IPS-11a (cell line): ENCODE results near the gene INTS6.
A peak's percentile ranks its signal among the peaks of the same experiment; 100 is the strongest.

Experiments
- H3K4me3 ChIP-seq: one replicate; pipeline ENCODE4 v1.5.1; 2013; ENCODE audit warnings: low read depth, low read length, control low read depth

The INTS6 gene

GRCh38 chr13:51457086-51457815, 4.4 kb upstream of the INTS6 start:
- H3K4me3 ChIP-seq, result no peak overlapping the region

DNA sequence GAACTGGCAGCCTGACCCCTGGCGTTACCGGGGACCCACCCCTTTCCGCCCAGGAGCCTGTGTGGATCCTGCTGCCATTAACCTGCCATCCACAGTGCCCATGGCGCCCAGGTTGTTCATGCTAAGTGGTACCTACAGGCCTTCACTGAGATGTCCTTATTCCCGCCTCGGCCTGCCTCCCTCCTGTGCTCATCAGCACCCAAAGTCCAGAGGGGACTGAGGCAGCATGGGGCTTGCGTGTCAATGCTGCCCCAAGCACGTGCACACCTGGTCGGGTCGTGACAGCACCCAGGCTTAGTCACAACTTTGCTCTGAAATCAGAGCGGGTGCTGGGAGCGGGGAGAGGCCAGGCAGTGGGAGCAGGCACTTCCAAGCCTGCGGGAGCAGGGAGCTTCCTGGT, 3.7 kb upstream of the INTS6 start:
- H3K4me3 ChIP-seq, result no peak overlapping the region

DNA sequence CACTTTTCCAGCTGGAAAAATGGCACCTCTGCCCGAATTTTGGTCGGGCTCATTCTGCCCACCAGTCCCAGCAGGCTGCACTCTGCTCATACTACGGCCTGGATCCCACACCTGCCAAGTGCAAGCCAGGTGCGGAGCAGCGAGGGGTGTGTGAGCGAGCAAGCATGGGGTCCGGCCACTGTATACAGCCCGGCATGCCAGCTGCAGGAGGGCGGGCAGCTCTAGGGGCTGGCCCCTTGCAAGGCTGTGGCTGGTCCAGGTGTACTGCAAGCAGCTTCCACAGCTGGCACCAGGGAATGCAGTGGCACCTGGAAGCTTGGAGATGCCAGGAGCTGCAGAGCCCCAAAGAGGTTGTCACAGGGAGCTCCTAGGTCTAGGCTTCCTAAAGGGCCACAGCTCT, 2.7 kb upstream of the INTS6 start:
- H3K4me3 ChIP-seq, result no peak overlapping the region

- peak overlapping the region; percentile 68 for H3K4me3 ChIP-seq
Measured at GRCh38 chr13:51453959-51454703, 1.3 kb upstream of the INTS6 start.

DNA sequence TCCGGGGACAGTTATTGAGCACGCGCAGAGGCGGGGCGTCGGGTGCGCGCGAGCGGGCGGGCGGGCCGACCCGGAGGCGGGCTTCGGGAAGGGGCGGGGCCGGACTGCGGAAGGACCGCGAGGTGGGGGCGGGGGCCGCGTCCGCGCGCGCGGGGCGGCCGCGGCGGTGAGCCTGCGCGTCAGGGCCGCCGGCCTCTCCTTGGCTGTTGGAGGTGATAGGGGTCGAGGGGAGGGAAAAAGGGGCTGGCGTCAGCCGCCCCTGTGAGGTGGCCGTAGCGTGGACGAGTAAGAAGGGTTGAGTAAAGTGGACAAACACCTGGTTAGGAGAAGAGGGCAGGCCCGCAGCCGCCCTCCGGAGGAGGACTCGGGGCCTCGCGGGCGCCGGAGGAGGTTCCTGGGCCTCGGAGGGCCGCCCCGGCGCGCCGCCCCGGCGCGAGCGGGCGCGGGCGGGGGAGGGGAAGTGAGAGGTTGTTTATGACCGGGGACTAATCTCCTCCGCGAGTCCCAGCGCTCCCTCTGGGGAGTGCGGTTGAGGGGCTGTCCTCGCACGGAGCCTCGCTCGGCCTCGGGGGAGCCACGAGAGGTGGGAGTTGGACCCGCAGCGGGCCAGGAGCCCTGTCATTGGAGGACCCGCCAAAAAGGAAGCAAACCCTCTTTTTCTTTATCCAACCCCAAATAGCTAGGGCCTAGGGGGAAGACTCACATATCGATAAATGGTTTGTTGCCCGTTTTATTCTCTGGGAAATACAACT, 547 bp upstream of the INTS6 start:
- H3K4me3 ChIP-seq, result peak overlapping the region; percentile 68

- peak overlapping the region; percentile 80 for H3K4me3 ChIP-seq
Measured at GRCh38 chr13:51451467-51452360, 1.1 kb downstream of the INTS6 start.

DNA sequence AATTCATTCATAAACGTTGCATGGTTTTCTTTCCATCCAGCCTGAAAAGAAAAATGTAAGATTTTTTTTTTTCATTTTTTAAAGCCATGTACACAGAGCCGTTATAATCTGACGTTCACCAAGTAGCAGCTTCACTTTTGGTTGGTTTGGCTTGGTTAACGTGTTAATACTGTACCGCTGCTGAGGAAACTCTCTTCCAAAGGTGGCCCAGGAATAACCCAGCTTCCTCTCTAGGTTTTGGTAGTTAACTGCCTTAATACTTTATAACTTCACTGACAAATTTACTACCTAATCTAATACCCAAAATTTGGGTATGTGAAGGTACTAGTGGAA, 1.7 kb downstream of the INTS6 start:
- H3K4me3 ChIP-seq, result peak overlapping the region; percentile 52

GRCh38 chr13:51449018-51449417, 3.8 kb downstream of the INTS6 start:
- no peak overlapping the region for H3K4me3 ChIP-seq

- no peak overlapping the region for H3K4me3 ChIP-seq
Measured at GRCh38 chr13:51444922-51445321, 7.9 kb downstream of the INTS6 start.

DNA sequence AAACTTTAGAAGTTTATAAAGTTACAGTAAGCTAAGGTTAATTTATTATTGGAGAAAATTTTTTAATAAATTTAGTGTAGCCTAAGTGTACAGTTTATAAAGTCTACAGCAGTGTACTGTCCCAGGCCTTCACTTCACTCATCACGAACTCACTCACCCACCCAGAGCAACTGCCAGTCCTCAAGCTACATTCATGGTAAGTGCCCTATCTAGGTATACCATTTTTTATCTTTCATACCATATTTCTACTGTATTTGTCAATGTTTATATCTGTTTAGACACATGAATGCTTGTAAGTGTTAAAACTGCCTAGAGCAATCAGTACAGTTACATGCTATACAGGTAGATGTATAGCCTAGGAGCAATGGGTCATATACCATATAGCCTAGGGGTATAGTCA, 12.5 kb downstream of the INTS6 start:
- no peak overlapping the region for H3K4me3 ChIP-seq

DNA sequence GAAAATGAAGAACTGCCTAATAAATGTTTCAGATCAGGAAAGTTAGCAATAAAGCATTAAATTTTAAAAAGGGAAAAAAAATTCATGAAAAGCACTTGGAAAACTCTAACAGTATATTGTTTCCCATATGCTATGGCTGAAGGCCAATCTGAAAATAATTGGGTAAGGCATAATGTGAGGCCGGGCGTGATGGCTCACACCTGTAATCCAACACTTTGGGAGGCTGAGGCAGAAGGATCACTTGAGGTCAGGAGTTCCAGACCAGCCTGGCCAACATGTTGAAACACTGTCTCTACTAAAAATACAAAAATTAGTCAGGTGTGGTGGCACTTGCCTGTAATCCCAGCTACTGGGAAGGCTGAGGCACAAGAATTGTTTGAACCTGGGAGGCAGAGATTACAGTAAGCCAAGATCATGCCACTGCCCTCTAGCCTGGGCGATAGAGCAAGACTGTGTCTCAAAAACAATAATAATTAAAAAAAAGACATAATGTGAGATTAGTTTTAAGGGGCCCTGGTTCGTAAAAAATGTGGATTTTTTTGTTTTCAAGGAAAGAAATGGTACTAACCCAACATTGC, 15.2 kb downstream of the INTS6 start:
- H3K4me3 ChIP-seq, result no peak overlapping the region

- H3K4me3 ChIP-seq, result no peak overlapping the region
Measured at GRCh38 chr13:51435002-51435578, 17.7 kb downstream of the INTS6 start.

DNA sequence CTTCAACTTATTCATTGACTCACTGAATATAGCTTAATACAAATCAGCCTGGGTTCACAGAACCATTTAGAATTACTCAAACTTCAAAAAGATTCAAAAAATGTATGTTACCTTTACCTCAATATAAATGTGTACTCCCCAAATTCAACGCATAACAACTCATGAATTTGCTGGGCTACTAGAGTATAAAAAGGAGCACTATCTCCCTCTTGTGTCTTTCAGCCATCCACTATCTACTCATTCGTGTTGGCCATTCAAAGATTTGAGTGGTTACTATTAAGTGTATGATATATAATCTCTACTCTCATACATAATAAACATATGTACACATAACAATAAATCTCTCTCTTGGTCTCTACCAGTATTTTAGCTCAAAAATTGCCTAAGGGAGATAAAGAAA, 20.3 kb downstream of the INTS6 start:
- H3K4me3 ChIP-seq, result no peak overlapping the region

DNA sequence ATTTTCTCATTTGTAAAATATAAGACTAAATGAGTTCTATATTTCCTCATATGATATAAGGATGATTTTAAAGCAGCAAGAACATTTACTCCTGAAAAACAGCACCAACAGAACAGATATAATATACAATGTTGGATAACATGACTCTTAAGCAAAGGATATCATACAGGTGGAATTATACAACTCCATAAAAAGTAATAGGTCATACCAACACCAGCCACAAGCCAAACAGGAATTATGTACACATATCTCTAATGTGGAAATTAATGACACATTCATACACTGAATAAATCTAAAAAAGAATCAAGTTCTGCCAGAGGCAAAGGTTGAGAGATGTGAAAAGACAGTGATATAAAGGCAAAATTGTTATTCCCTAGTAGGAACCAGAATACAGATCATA, 25.9 kb downstream of the INTS6 start:
- no peak overlapping the region for H3K4me3 ChIP-seq

DNA sequence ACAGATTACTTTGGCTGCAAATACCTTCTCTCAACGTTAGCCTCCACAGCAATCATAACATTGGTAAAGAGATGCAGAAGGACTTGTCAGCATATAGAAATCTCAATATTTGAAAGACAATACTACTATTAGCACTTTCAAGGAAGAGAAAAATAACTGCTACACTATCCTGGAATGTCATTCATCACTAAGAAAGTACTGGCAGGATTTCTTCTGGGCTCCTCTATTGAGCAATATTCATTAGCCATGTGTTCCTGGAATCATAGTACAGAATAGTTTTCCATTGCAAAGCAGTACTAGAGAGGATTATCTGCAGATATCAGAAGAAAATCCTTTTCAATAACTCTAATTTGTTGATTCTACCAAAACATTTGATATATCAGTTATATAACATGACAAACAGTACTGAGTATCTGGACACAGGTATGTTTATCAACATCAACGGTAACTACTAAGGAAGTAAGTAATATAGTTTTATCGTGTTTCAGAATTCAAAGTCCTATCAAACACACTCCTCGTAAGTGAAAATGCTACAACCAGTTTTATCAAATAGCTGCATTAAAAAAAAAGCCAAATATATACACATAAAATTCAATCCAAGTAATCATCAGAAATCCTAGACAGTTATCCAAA, 27.3 kb downstream of the INTS6 start:
- no peak overlapping the region for H3K4me3 ChIP-seq

- H3K4me3 ChIP-seq, result no peak overlapping the region
Measured at GRCh38 chr13:51423766-51424165, 29.1 kb downstream of the INTS6 start.

DNA sequence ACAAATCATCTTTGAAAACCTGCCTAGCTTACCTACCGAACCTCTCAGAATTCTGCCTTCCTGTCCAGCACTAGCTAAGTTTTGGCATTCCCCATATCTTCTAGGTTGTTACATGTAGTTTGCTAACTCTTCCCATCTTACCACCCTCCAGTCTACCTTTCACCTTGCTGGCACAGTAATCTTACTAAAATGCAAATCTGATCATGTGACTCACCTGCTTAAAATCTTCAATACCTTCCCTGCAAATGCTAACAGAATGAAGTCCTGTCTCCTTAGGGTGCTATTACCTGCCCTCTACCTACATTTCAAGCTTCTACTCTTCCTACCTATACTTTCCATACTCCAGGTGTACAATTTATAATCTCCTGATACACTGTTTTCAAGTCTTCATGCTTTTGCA, 30.4 kb downstream of the INTS6 start:
- no peak overlapping the region for H3K4me3 ChIP-seq

DNA sequence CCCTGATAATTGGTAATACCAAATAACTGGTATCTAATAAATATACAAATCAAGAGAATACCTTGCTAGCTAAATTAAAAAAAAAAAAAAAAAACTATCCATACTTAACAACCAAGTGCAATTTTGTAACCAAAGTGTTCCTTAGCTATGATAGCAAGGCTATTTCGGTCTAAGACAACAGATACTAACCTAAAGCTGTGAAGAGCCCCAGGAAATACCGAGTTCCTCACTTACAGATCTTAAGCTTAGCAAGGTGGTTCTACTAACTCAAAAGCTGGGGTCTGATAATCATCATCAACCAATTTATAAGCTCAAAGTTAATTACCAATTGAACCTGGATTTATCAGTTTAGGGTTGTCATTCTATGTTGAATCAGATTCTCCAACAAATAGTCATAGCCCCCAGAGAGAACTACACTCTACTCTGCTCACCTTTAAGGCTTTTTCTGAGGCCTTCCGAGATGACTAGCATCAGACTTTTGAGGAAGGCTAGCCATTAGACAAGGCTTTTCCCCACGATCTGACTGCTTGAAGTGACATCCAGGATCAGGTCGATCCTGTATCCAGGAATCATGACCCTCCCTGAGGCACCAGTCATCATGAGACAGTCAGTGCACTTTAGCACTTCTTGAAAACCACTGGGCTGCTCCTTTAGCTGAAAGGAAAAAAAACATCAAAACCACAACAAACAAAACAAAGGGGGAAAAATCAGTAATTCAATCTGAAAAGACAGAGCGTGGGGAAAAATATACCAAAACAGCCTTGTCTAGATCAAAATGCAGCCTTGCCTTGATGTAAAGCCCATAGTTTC, 31.9 kb downstream of the INTS6 start:
- no peak overlapping the region for H3K4me3 ChIP-seq
